GM12878 (cell line): ENCODE data around the gene TMC8. TPM values are rescaled to one million over a fixed set of nuclear protein-coding genes. Genes with fewer than 3 reads are reported as not detected.

ENCODE experiments used
- FOXM1 ChIP-seq: IDR thresholded peaks from 2 replicates; pipeline ENCODE4 v1.6.1; 2012; ENCODE audit warnings: low read depth, mild to moderate bottlenecking, inconsistent platforms, low read length, moderate library complexity
- HSF1 ChIP-seq: fragments of 150-350 bp; IDR thresholded peaks from 2 replicates; pipeline ENCODE4 v1.6.1; 2014; ENCODE audit warnings: mild to moderate bottlenecking, low read depth, low read length
- JUND ChIP-seq: IDR thresholded peaks from 2 replicates; pipeline ENCODE4 v1.6.1; 2012; ENCODE audit warnings: low read depth, mild to moderate bottlenecking, low read length, improper control_type of control experiment, moderate library complexity
- MXI1 ChIP-seq: fragments of 150-350 bp; IDR thresholded peaks from 2 replicates; pipeline ENCODE4 v1.6.1; 2011; ENCODE audit warnings: low read depth, mild to moderate bottlenecking, inconsistent platforms, low read length, improper control_type of control experiment
- MYB ChIP-seq: fragments of 150-350 bp; IDR thresholded peaks from 2 replicates; pipeline ENCODE4 v1.6.1; 2014; ENCODE audit warnings: mild to moderate bottlenecking, low read depth, low read length, borderline replicate concordance
- MYC ChIP-seq: IDR thresholded peaks from 2 replicates; pipeline ENCODE4 v1.6.1; 2011; ENCODE audit warnings: mild to moderate bottlenecking, low read length, moderate library complexity, inconsistent platforms; ENCODE audit not compliant: insufficient read depth, insufficient replicate concordance, insufficient read length, severe bottlenecking
- NFIC ChIP-seq: IDR thresholded peaks from 2 replicates; pipeline ENCODE4 v1.6.1; 2012; ENCODE audit warnings: low read depth, mild to moderate bottlenecking, inconsistent platforms, low read length, moderate library complexity
- RB1 ChIP-seq: fragments of 450-650 bp; formaldehyde crosslinking; IDR thresholded peaks from 2 replicates; pipeline ENCODE4 v1.6.1; 2017; ENCODE audit warnings: mild to moderate bottlenecking, borderline replicate concordance
- STAT3 ChIP-seq: IDR thresholded peaks from 2 replicates; pipeline ENCODE4 v1.6.1; 2011; ENCODE audit warnings: low read depth, low read length, improper control_type of control experiment
- TARDBP ChIP-seq: IDR thresholded peaks from 2 replicates; pipeline ENCODE4 v1.6.1; 2016; ENCODE audit warnings: borderline replicate concordance
- TBL1XR1 ChIP-seq: IDR thresholded peaks from 2 replicates; pipeline ENCODE4 v1.6.1; 2012; ENCODE audit warnings: low read depth, low read length, improper control_type of control experiment
- TCF3 ChIP-seq: IDR thresholded peaks from 2 replicates; pipeline ENCODE4 v1.6.1; 2012; ENCODE audit warnings: low read depth, mild to moderate bottlenecking, low read length, borderline replicate concordance; ENCODE audit not compliant: insufficient read depth
- ZSCAN29 ChIP-seq: fragments of 450-650 bp; IDR thresholded peaks from 2 replicates; pipeline ENCODE4 v1.6.1; 2017; ENCODE audit warnings: mild to moderate bottlenecking, moderate library complexity
- polyA plus RNA-seq, 11 experiments: library from polyadenylated mRNA; depleted of rRNA in 4 of 11; unstranded in 6 of 11; stranded (reverse) in 5 of 11; fragments of >200 nt; fragmentation: Nextera tagmentation in 4 of 11; fragmentation: Illumina TruSeq in 1 of 11; extraction: Ambion mirVana in 4 of 11; extraction: Trizol in 1 of 11; gene quantifications; 1 replicate in 1 of 11; 2 replicates in 10 of 11; pipeline versions ENCODE4 v1.2.1 to v1.2.3, GENCODE V29; 2011 to 2016; ENCODE audit warnings: inconsistent platforms in 2 of 11, missing spikeins in 2 of 11, low read depth in 1 of 11
- total RNA-seq, 4 experiments: library from RNA; depleted of rRNA in 3 of 4; stranded (reverse); fragments of >200 nt in 3 of 4; fragmentation: Illumina TruSeq in 1 of 4; extraction: Trizol in 1 of 4; gene quantifications; 2 replicates each; pipeline versions ENCODE4 v1.2.1 to v1.2.3, GENCODE V29; 2013 to 2021
- TF ChIP-seq, protein P1 (sequence below): fragments of 450-650 bp; IDR thresholded peaks from 2 replicates; pipeline ENCODE4 v1.6.1; 2017; ENCODE audit warnings: mild to moderate bottlenecking, moderate library complexity
- TF ChIP-seq, protein P2 (sequence below): IDR thresholded peaks from 2 replicates; pipeline ENCODE4 v1.6.1; 2012; ENCODE audit warnings: low read depth, low read length, improper control_type of control experiment

The TMC8 gene
- total and polyA plus RNA-seq, 10 of the 15 experiments (the other 5 are each of a cell fraction or from before 2014, with no cell fraction given) = 2.7 to 128 (median 40.0) TPM

- TF ChIP-seq, protein P1, sequence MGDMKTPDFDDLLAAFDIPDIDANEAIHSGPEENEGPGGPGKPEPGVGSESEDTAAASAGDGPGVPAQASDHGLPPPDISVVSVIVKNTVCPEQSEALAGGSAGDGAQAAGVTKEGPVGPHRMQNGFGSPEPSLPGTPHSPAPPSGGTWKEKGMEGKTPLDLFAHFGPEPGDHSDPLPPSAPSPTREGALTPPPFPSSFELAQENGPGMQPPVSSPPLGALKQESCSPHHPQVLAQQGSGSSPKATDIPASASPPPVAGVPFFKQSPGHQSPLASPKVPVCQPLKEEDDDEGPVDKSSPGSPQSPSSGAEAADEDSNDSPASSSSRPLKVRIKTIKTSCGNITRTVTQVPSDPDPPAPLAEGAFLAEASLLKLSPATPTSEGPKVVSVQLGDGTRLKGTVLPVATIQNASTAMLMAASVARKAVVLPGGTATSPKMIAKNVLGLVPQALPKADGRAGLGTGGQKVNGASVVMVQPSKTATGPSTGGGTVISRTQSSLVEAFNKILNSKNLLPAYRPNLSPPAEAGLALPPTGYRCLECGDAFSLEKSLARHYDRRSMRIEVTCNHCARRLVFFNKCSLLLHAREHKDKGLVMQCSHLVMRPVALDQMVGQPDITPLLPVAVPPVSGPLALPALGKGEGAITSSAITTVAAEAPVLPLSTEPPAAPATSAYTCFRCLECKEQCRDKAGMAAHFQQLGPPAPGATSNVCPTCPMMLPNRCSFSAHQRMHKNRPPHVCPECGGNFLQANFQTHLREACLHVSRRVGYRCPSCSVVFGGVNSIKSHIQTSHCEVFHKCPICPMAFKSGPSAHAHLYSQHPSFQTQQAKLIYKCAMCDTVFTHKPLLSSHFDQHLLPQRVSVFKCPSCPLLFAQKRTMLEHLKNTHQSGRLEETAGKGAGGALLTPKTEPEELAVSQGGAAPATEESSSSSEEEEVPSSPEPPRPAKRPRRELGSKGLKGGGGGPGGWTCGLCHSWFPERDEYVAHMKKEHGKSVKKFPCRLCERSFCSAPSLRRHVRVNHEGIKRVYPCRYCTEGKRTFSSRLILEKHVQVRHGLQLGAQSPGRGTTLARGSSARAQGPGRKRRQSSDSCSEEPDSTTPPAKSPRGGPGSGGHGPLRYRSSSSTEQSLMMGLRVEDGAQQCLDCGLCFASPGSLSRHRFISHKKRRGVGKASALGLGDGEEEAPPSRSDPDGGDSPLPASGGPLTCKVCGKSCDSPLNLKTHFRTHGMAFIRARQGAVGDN = no peak
- TF ChIP-seq TCF3 = 0 out of 2 replicates have a peak, but pooled peaks have one; percentile 41
- TF ChIP-seq MXI1 = no peak
- no peak for TF ChIP-seq JUND
- no peak for TF ChIP-seq NFIC
- TF ChIP-seq MYC = no peak
- no peak for TF ChIP-seq ZSCAN29
- peak; percentile 6; the same call in 1 of the 2 replicates for TF ChIP-seq TARDBP
- TF ChIP-seq TBL1XR1 = peak; percentile 18; the same call in 1 of the 2 replicates
- TF ChIP-seq MYB = no peak
- peak; percentile 77; the same call in 1 of the 2 replicates for TF ChIP-seq RB1
- TF ChIP-seq FOXM1 = peak; percentile 18; the same call in 1 of the 2 replicates
- TF ChIP-seq, protein P2, sequence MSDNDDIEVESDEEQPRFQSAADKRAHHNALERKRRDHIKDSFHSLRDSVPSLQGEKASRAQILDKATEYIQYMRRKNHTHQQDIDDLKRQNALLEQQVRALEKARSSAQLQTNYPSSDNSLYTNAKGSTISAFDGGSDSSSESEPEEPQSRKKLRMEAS = no peak
- TF ChIP-seq STAT3 = no peak
- no peak for TF ChIP-seq HSF1
Measured at GRCh38 chr17:78112518-78113471, 17.8 kb upstream of the TMC8 start (continued).
